HG03342 (cell line): ENCODE measurements around the gene CHRM1.
A peak's percentile ranks its signal among the peaks of the same experiment; 100 is the strongest.
"Not testable (repeated sequence)": the region's sequence is repeated elsewhere in the genome, so short reads cannot be mapped to it uniquely, and the experiment has no call there.

ENCODE experiments used
- ATAC-seq: cut with Tn5 transposase; IDR thresholded peaks from one replicate; pipeline ENCODE4 v1.9.1; 2021; ENCODE audit warnings: mild to moderate bottlenecking, moderate library complexity; ENCODE audit not compliant: unreplicated experiment

CHRM1 gene

DNA sequence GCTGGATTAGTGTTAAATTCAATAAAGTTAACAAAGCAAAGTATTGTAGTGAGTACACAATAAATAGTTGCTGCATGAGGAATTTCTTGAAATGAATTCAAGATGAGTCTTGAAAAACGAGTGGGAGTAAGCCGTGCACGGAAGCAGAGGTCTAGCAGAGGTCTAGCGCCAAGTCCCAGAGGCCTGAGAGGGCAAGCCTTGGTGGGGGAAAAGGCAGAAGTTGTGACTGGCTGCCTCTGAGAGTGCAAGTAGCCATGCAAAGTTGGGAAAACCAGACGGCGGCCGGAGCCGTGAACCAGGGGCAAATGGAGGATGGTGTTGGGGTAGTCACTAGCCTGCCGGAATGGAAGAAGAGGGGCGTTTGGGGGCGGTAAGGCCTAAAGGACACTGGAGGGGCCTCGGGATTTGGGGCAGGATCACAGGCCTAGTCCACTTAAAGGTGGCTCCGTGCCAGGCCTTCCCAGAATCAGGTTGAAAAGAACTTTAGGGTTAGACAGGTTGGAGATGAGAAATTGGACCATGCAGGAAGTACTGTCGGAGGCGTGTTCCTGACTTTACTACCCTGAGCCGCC lies 40.8 kb downstream of the CHRM1 start:
- ATAC-seq, result peak; percentile 13

DNA sequence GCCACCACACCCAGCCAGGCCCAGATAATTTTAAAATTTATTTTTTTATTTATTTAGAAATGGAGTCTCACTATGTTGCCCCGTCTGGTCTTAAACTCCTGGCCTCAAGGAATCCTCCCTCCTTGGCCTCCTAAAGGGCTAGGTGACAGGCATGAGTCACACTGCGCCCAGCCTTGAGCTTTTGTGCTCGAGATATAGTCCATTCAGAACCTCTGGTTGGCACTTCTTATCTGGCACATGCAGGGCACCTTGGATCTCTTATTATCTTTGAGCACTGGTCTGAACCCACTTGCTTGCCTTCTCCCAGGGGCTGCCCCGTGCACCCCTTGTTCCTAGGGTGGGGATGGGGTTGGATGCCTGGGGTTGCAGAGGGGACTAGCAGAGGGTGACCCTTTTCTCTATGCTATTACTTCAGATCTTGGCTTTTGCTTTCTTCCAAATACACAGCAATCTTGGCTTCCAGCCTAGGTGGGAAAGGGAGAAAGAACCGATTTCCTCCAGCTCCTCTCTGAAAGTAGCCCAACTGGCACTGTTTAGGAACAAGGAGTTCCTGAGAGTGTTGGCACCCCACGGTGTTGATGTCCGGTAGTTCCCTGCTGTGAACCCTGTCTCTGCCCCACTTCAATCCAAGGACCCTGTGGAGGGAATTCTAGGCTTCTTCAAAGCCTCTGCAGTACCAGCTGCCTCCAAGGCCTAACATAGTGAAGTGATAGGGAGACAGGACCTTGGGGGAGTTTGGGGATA lies 41.8 kb downstream of the CHRM1 start:
- no peak for ATAC-seq

DNA sequence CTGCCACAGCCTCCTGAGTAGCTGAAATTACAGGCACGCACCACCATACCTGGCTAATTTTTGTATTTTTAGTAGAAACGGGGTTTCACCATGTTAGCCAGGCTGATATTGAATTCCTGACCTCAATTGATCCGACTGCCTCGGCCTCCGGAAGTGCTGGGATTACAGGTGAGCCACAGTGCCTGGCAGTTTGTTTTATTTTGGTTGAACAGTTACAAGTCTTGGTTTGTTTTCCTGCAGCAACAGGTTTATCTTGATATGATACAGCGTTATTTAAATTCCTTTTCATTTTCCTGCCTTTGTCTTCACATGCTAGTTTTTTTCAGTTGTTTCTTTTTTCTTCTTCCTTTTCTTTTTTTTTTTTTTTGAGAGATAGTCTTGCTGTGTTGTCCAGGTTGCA lies 44.5 kb downstream of the CHRM1 start:
- no peak for ATAC-seq

DNA sequence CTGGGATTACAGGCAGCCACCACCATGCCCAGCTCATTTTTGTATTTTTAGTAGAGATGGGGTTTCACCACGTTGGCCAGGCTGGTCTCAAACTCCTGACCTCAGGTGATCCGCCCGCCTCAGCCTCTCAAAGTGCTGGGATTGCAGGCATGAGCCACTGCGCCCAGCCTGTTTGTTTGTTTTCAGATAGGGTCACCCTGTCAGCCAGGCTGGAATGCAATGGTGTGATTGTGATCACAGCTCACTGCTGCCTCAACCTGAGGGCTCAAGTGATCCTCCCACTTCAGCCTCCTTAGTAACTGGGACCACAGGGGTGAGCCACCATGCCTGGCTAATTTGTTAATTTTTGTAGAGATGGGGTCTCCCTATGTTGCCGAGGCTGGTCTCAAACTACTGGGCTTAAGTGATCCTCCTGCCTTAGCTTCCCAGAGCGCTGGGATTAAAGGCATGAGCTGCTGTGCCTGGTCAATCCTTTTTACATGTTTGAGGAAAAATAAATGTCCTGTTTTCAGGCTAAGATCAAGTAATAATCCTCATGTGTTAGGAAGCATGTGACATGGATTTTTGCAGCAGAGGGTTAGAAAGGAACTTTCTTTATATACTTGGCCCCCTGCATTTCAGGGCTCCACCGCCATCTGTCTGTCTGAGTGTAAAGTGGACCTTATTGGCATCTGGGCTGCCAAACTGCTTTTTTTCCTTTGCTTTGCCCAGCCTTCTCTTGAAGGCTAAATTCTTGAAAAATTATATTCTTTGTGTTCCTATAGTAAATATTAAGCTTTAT lies 45.3 kb downstream of the CHRM1 start:
- ATAC-seq, result no peak

DNA sequence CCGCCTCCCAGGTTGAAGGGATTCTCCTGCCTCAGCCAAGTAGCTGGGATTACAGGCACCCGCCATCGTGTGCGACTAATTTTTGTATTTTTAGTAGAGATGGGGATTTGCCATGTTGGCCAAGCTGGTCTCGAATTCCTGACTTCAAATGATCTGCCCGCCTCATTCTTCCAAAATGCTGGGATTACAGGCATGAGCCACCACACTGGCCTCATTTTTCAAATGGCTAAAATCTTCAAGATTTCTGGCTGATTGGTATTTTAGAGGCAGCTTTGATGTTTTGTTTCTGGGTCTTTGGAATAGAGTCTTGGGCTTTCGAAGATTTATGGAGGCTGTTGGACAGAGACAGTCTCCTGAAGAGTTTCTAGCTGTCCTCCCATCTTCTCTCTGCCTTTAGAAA lies 46.3 kb downstream of the CHRM1 start:
- no peak for ATAC-seq

DNA sequence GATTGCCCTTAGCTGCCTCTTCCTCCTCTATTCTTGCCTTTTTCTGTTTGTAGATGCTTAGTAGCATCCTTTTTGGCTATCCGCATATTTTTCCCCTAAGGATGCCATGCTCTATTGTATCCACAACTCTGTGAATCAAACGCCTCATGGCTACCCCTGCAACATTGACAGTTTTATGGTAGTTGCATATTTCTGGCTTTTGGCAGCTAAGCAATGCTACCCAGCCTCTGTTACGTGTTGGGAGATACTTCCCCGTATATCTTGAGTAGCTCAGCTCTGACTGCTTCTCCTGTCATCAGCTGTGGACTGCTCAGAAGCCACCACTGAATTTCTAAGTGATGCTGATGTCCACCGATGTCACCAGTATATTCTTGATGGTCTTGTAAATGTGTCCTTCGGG lies 55.5 kb downstream of the CHRM1 start:
- no peak for ATAC-seq

DNA sequence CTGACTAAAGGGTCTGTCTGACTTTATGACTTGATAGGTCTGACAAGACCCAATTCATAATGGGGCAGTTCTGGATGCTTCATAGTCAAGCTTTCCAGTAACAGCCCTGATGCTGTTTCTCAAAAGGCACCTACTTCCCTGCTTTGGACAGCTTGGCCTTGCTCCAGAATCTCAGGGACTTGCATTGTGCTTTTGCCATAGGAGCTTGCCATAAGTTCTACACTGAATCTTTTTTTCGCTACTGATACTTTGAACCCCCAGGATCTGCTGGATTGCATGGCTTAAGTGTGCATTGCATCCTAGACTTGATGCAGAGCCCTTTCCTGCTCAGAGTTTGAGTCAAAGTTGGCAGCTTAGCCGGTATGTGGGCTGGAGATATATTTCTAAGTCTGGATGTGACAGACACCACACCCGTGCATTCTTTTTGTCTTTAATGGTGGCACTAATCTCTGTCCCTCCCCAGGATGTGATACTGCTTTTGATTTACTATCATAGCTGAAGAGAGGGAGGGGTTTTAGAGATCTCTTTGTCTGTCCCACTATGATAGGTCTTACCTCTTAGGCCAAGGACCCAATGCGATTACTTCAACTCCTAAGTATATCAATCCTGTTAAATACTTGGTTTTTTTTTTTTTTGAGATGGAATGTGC lies 57.4 kb downstream of the CHRM1 start:
- ATAC-seq, result no peak

DNA sequence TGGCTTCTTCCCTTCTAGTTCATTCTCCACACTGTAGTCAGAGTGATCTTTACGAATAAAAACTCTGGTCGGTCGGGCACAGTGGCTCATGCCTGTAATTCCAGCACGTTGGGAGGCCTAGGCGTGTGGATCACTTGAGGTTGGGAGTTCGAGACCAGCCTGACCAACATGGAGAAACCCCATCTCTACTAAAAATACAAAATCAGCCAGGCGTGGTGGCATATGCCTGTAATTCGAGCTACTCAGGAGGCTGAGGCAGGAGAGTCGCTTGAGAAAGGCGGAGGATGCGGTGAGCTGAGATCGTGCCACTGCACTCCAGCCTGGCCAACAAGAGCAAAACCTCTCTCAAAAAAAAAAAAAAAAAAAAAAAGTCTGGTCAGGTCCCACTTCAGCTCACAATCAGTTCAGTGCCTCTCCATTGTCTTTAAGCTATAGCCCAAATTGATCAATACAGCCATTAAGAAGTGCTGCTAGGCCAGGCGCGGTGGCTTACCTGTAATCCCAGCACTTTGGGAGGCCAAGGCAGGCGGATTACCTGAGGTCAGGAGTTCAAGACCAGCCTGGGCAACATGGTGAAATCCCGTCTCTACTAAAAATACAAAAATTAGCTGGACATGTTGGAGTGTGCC lies 59.5 kb downstream of the CHRM1 start:
- ATAC-seq, result not testable (repeated sequence)

DNA sequence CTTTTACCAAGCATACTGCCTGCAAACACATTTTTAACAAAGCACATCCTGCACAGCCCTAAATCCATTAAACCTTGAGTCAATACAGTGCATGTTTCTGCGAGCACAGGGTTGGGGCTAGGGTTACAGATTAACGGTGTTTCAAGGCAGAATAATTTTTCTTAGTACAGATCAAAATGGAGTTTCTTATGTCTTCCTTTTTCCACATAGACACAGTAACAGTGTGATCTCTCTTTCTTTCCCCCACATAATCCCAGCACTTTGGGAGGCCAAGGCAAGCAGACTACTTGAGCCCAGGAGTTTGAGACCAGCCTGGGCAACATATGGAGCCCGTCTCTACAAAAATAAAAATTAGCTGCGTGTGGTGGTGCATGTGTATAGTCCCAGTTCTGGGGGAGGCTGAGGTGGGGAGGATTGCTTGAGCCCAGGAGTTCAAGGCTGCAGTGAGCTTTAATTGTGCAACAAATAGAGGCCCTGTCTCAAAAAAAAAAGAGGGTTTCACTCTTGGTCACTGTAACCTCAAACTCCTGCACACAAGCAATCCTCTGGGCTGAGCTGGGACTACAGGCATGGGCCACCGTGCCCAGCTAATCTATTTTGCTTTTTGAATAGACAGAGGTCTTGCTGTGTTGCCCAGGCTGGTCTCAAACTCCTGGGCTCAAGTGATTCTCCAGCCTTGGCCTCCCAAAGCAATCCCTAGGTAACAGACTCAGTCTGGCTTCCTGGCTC lies 60.2 kb downstream of the CHRM1 start:
- no peak for ATAC-seq

DNA sequence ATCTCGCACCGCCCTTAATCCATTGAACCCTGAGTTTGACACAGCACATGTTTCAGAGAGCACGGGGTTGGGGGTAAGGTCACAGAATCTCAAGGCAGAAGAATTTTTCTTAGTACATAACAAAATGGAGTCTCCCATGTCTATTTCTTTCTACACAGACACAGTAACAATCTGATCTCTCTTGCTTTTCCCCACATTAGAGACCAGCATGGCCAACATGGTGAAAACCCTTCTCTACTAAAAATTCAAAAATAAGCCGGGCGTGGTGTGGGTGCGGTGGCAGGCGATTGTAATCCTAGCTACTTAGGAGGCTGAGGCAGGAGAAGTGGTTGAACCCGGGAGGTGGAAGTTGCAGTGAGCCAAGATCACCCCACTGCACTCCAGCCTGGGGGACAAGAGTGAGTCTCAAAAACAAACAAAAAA lies 61.9 kb downstream of the CHRM1 start:
- ATAC-seq, result not testable (repeated sequence)
